Inferior parietal cortex (tissue), 1 donor: ENCODE results near the gene KMT2B.
A peak's percentile ranks its signal among the peaks of the same experiment; 100 is the strongest.

Experiments
- DNase-seq: peaks from one replicate; pipeline ENCODE4 v3.0.0-alpha.2; 2016; ENCODE audit errors: extremely low spot score

KMT2B gene

DNA sequence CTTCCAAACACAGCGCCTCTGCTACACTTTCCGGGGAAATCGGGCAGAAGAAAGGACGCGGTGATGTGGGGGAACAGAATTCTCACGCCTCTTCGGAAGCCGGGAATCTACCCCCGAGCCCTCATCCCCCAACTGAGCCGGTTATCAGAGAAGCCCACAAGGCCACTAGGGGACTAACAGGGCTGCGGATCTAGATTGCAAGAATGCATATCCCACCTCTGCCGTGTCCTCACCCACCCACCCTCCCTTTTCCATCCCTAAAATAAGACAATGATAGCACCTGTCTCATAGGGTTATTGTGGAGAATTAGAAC is 23.4 kb downstream of the KMT2B start:
- DNase-seq, result no peak

DNA sequence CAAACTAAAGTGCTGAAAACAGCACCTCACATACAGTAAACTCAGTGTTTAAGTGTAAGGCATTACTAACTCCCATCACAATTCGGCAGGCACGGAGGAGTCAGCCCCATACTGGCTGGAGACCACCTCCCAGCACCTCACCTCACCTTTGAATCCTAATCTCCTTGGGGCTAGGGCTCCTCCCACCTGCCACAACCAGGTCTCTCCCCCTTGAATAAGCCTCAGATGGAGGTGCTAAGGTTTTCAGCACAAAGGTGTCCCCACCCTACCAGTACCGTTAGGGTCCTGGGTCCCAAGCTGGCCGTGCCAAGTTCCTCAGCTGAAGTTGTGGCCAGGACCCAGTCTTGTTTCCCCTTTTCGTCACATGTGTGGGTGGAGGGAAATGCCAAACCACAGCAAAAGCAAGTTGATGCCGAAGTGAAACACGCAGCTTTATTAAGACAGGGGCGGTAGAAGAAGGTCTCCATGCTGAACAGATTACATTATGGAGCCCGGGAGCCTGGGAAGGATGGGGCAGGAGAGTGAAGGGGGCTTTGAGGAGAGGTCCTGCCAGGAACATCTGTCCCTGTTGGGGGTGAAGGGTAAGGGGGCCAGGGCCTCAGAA is 24.4 kb downstream of the KMT2B start, which contains the start of gene IGFLR1:
IGFLR1 (minus strand) TSS at position 332 of the 604 bp plus-strand sequence. CDS start 1,272 bp downstream, outside the sequence.
- no peak for DNase-seq

DNA sequence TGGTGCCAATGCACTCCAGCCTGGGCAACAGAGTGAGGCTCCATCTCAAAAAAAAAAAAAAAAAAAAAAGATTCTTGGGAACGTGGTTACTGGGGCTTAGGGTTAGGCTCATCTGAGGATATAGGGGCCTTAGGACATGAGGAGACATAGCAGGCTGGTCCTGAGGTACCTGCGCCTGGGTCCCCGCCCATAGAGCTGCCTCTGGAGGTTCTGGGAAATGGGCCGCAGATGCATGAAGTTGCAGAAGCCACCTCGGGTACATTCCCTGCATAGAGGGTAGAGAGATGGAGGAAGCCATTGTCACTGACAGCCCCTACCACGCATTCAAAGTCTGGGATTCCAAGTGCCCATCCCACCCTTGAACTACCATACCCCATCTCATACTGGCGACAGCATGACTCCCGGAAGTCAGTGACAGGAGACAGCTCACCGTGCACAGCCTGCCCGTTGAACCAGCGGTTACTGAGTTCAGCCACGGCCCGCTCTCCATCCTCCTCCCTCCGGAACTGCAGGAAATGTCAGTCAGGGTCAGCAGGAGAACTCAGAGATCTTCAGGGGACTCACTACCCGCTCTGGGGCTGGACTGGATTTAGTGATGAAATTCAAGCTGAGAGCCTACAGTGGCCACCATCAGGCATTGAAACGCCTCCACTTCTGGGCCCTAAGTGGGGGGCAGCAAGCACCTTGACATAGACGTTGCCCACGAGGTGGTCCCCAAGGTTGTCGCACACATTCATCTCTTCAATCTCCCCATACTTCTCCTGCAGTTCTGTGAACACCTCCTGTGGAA is 26.0 kb downstream of the KMT2B start:
- DNase-seq, result no peak

DNA sequence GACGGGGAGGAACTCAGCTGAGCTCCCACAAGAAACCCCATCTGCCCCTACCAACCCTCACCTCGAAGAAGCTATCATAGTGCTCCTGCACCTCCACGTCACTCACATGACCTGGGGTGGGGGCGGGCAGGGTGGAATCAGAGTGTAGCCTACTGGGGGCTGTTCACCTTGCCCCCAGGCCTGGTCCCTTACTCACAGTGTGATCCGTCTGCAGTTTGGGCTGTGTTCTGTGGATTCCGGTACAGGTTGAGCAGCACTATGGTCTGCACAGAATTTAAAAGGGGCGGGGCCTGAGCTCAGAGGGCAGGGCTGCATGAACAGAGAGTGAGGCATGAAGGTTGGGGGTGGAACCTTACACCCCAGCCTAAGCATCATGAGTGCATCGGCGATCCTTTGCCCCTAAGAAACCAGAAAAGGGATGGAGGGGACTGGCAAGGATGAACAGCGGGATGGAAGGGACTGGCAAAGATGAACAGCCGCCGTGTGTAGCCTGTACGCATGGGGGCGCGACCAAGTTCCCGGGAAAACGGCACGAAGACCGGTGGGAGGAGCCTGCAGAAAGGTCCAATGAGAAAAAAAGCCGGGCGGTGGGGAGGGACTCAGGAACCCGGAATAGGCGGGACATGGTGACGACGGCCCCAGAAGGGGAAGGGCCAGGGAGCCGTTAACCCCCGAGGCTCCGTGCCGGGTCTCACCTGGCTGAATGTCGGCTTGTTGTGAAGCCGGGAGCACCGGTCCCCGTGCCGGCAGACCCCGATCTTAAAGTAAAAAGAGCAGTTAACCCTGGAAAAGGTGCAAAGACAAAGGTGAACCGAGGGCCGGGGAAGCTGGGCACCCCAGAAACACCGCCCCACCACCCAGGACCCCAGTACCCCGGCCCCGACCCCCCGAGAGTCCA is 26.9 kb downstream of the KMT2B start:
- peak; percentile 95 for DNase-seq

DNA sequence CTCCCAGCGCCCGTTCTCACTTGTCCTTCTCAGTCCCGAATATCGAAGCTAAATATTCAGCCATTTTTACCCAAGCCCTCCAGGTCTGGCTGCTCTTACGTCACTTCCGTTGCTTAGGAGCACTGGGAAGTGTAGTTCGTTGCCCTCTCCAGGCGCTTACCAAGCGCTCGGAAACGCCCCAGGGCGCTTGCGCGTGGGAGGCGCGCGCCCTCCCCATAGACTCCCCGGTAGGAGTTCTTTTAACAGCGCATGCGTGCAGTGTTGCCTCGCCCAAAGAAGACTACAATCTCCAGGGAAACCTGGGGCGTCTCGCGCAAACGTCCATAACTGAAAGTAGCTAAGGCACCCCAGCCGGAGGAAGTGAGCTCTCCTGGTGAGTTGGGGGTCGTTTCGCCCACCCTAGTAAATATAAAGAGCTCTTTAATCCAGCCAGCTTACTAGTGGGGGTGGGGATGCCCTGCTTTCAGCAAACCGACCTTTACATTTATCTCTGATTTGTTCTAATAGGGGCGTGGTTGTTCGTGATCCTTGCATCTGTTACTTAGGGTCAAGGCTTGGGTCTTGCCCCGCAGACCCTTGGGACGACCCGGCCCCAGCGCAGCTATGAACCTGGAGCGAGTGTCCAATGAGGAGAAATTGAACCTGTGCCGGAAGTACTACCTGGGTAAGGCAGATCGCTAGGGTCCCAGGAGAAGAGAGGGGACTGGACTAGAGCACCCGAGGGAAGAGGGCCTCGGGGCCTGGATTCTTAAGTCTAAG is 27.7 kb downstream of the KMT2B start, which contains the start of the genes PSENEN and U2AF1L4:
PSENEN (plus strand) TSS at position 324 of the 759 bp plus-strand sequence; CDS start at position 604, 280 bp downstream.
U2AF1L4 (minus strand) TSS at position 91 of the 759 bp plus-strand sequence; CDS start at position 64, 27 bp downstream.
- peak; percentile 100 for DNase-seq

DNA sequence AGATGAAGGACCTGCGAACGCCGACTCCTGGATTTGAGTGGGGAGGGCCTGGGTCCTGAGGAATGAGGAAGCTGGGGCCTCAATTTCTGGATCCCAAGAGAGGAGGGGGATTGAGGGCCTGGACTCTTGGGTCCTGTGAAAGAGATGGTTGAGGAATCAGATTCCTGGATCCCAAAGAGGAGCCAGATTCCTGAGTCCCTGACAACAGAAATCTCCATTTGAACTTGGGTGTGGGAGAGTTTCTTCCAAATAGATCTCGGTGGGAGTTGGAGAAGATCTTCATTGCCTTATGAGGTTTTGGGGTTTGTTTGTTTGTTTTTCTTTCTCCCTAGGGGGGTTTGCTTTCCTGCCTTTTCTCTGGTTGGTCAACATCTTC is 28.3 kb downstream of the KMT2B start:
- no peak for DNase-seq

DNA sequence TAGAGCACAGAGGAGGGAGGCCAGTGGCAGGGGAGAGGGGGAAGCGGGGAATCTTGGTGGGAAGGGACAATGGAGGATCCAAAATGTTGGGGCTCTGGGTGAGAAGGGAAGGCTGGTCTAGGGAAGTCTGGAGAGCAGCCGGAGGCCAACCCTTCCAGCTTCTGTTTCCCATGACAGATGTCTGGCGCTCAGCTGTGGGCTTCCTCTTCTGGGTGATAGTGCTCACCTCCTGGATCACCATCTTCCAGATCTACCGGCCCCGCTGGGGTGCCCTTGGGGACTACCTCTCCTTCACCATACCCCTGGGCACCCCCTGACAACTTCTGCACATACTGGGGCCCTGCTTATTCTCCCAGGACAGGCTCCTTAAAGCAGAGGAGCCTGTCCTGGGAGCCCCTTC is 28.7 kb downstream of the KMT2B start:
- no peak for DNase-seq

DNA sequence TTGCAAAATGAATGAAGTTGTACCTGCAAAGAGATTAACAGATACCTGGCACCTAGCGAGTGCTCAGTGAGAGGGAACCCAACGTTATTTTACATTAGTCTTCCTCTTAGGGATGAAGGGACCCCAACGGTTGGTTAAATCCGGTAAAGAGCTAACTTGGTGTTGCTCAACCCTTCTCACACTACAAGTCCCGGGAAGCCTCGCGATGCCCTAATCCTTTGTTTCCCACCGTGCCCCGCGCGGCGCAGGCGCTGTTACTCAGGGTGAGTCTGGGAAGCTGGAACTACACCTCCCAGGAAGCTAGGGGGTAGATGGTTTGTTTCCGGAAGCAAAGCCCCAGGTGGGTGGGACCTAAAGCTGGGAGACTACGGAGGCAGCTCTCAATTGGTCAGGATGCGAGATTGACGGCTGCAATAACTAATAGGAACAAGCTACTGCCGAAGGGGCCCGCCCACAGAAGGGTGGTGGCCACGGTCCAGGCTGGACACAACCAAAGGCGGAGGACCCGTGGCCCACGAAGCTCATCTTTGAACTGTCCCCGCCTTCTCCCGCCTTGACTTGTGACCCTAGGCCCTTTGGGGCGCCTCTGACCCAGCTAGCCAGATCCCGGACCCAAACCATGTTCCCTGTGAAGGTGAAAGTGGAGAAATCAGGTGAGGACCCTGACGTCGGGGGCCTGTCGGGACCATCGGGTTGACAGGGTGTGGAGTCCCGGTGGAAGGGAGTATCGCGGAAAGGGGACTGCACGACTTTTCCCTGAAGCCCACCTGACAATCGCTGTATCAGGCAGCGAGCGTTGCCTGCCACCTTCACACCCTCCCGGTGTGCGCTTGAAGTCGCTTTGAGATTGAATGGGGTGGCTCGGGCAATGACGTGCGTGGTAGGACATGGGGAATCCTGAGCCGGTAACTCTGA is 30.6 kb downstream of the KMT2B start, which contains the start of gene LIN37:
LIN37 (plus strand) TSS at position 471 of the 915 bp plus-strand sequence; CDS start at position 620, 149 bp downstream.
- DNase-seq, result peak; percentile 100

DNA sequence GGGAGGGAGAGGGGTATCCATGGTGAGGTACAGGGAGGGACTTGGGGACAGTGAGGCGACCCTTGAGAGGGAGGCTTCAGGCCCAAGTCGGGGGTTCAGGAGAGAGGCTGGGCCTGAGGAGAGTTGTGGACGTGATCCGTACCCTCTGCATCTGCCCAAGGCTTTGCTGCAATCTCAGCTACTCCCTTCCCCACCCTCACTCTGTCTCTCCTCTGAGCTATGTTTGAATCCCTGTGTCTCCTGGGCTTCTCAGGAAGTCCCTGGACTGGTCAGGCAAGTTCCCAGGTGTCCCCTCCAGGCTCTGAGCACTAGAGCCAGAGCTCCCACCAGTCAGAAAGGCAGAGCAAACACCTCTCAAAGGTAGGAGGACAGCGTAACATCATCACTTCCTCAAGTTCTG is 32.4 kb downstream of the KMT2B start:
- no peak for DNase-seq

DNA sequence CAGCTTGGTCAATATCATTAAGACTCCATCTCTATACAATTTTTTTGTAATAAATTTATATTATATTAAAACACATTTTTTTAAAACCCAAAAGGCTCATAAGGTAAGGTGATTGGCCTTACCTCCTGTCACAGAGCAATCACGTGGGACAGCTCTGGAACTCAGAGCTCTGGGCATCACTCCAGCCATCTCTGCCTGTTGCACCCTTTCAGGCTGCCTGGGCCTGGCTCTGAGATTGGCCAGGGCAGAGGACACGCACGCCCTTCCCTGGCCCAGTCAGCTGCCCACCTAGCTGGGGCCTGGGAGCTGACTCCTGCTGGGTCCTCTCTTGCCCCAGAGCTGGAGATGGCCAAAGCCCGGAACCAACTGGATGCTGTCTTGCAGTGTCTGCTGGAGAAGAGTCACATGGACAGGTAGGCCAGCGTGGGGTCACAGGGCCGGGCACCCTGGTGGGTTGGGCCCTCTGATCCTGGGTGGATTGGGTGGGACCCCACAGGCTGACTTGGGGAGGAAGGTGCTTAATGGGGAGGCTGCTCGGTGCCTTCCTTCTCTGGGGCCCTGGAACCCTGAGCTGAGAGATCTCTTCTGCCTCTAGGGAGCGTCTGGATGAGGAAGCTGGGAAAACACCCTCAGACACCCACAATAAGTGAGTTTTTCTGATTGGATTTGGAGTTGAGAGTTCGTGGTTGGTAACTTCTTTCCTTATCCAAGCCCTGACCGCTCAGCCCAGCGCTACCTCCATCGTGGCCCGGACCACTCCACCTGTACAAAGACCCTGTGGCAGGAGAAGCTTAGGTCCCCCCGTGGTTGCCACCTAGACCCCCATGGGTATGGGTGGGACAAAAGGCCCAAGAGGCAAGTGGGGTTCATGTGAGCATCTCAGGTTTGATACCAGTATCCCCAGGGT is 34.3 kb downstream of the KMT2B start:
- no peak for DNase-seq

DNA sequence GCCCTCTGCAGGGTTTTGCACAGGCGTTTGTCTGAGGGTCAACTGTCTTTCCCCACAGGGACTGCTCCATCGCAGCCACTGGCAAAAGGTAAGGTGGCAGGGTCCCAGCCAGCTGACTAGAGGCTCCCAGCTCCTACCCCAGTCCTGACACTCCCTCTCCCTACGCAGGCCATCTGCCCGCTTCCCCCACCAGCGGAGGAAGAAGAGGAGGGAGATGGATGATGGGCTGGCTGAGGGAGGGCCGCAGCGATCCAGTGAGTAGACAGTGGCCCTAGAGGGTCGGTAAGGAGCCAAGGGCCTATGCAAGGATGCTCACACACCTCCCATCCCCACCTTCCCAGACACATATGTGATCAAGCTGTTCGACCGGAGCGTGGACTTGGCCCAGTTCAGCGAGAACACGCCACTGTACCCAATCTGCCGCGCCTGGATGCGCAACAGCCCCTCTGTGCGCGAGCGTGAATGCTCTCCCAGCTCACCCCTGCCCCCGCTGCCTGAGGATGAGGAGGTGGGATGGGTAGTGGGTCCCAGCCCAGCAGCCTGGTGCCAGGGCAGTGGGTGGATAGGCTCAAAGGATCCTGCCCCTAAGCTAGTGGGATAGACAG is 35.0 kb downstream of the KMT2B start:
- DNase-seq, result no peak

DNA sequence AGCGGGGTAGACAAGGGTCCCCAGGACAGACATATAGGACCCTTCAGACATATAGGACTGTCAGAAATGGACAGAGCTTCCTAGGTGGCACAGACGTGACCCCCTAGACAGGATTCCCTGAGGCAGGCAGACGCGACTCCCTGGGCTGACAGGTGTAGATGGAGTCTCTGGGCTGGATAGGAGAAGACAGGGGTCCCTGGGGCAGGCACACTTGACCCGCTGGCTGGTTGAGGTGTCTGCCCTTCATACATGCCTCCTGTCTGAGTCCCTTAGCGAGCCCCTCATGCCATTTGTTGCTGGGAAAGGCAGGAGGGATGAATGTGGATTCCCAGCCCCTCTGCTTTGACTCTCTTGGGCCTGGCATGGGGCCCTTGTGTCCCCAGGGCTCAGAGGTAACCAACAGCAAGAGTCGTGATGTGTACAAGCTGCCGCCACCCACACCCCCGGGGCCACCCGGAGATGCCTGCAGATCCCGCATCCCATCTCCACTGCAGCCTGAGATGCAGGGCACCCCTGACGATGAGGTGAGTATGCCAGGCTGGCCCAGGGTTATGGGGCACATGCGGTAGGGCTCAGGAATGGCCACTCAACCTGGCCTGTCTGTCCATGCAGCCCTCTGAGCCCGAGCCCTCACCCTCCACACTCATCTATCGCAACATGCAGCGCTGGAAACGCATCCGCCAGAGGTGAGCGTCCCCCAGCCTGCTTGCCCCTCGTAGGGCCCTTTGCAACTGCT is 36.0 kb downstream of the KMT2B start:
- DNase-seq, result no peak

DNA sequence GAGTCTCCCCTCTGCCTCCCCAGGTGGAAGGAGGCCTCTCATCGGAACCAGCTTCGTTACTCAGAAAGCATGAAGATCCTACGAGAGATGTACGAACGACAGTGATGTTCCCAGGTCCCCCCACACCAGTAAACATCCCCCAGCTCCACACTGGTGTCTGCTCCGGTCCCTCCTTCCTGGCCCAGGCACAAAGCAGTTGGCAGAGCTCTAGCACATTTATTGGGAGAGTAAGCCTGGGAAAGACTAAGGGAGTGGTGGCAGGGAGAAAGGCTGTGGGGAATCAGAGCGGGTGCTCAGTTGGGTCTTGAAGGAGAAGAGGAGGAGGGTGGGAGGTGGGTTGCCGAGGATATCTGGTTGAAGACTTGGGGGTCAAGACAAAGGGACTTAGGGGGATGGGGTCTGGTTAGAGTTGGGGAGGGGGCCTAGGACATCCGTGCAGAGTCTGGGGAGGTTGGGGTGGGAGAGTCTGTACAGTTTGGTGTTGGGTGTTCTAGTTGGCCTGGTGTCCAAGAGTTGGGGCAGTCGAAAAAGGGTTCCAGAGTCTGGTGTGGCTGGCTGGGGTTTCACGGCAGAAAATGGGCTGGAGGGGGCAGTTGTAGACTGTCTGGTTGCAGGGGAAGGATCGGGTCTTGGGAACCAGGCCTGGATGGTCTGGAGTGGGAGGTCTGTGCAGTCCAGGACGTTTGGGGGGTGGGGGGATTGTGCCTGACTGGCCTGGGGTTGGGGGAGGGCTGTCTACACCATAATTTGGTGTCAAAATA is 36.7 kb downstream of the KMT2B start:
- no peak for DNase-seq

DNA sequence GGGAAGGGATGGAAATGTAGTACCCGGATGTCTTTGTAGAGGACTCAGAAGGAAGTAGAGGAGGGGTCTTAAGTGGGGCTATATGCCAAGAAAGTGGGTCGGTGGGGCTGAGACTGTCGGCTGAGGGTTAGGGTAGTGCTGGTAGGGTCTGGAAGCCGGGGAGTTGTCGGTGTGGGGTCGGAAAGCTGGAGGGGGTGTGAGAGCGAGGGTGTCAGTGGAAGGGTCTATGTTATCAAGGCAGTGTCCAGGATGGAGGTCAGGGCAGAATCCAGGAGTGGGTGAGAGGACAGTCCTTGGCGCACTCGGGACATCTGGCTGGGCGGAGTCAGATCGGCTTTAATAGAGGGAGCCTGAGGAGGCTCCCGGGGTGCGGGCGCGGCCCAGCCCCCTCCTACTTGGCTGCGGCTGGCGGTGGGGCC is 37.3 kb downstream of the KMT2B start:
- no peak for DNase-seq

DNA sequence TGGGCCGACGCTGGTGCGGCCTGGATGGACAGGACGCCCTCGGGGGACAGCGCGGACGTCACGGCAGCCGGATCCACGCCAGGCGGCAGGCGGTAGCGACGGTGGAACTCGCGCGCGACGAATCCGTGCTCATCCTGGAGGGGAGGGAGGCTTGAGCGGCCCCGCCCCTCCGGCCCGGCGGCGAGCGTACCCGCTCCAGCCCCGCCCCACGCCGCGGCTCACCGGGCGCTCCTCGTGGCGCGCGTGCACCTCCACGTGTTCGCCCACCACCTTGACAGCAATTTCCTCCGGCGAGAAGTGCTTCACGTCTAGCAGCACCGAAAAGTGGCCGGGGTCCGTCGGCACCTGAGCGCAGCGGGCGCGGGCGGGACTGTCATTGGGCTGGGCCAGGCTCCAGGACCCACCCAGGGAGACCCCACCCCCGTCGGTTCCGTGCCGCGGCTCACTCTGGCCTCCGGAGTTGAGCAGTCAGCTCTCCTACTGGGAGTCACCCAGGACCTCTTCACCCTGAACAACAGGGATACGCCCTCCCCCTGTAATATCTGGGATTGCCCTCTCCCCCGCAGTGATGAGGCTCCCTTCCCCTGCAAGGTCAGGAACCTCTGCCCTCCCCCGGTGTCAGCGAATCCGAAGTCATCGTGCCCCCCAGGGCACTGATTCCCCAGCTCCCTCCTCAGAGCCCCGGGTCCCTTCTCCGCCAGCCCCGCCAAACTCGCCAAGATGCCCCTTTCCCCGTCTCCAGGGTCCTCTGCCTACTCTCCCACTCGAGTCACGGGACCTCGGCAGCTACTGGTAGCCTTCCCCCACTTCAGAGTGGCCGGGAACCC is 38.0 kb downstream of the KMT2B start:
- DNase-seq, result no peak
